DMS153 treated with DMSO at 0.1 percent for 48 hours (cell line): ENCODE data around the gene GABRR1.
A peak's percentile ranks its signal among the peaks of the same experiment; 100 is the strongest.
"Not testable (repeated sequence)": the region's sequence is repeated elsewhere in the genome, so short reads cannot be mapped to it uniquely, and the experiment has no call there.

Experiments used
- DNase-seq: peaks from one replicate; lab custom pipeline; 2025; ENCODE audit not compliant: unreplicated experiment; lab: John Stamatoyannopoulos, UW

Gene GABRR1

DNA sequence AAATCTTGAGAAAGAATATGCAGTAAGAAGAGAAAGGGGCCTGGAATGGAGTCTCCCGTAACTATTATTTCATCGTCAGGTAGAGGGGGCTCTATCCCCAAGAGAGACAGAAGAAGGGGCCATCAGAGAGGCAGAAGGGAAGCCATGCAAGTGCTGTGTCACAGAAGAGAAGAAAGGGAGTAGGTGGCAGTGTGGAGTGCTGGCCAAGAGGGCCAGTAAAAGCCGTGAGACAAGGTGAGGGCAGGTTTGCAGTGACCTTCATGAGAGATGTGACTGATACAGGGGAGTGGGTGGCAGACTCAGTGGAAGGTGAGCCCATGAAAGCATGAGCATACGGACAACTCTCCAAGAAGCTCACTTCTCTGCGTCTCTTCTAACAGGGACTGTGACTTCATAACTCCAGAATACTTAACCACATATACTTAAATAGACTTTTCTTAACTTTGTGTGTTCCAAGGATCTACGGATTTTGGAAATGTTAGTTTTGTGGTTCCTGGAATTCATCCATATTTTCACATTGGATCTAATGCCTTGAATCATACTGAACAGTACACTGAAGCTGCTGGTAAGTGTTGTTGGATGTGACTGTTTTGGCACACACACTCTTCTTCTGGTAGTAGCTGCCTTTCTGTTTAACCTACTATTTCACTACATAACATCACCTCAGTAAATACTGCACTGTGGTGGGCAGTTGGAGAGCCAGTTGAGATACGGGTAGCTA lies 55.7 kb downstream of the GABRR1 start:
- DNase-seq, result no peak

- DNase-seq, result no peak
These were observed 56.6 kb downstream of the GABRR1 start for GRCh38 chr6:89160331-89161092.

- no peak for DNase-seq
These were observed 63.0 kb downstream of the GABRR1 start for GRCh38 chr6:89154131-89154530.

- no peak for DNase-seq
These were observed 69.0 kb downstream of the GABRR1 start for GRCh38 chr6:89148016-89148750.

- peak; percentile 49 for DNase-seq
These were observed 70.1 kb downstream of the GABRR1 start for GRCh38 chr6:89146718-89147700.

GRCh38 chr6:89145956-89146717 lies 71.0 kb downstream of the GABRR1 start, which contains the start of gene PM20D2:
Gene PM20D2, plus strand, starts transcription at chr6:89146055. Its CDS starts 90 bp downstream, at chr6:89146145.
- peak; percentile 60 for DNase-seq

- DNase-seq, result peak; percentile 60
These were observed 71.8 kb downstream of the GABRR1 start for GRCh38 chr6:89145091-89145955.

DNA sequence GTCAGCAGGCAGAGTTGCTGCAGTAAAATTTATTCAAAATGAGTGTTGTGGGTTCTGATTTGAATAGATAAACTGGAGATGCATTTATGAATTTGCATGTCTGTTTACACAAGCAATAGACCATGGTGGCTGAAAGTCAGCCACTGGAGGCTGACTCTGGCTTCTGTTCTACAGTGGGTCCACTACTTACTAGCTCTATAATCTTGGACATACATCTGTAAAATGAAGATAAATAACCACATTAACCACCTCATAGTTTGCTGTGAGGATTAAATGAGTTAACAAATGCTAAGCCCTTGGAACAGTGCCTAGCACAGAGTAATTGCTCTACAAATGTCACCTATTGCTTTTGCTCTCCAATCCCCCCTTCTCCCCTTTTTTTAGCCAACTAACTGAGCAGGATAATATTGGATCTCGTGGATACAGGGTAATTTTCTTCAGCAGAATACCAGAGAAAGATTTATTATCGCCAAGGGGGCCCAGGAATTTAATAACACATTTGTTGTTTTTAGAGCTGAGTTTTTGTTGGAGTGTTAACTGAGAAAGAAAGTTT lies 72.7 kb downstream of the GABRR1 start:
- no peak for DNase-seq

GRCh38 chr6:89140347-89141156 lies 76.6 kb downstream of the GABRR1 start:
- DNase-seq, result no peak

GRCh38 chr6:89139509-89140346 lies 77.4 kb downstream of the GABRR1 start:
- DNase-seq, result no peak

DNA sequence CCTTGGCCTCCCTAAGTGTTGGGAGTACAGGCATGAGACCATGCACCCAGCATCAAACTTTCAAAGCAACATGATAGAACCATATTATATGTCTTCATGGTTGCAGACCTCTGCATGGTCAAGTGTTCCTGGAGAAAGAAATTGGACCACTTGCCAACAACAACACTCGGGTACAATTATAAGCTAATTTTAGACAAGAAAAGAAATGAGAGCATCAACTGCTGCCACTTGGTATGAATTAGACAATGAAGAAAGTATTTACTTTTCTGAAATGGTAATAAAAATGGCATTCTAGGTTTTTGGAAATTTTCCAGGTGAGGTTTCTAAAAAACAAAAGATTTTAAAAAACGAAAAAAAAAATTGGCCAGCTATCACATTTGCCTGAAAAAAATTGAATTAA lies 79.0 kb downstream of the GABRR1 start:
- DNase-seq, result no peak

GRCh38 chr6:89134723-89135122 lies 82.4 kb downstream of the GABRR1 start:
- DNase-seq, result no peak

DNA sequence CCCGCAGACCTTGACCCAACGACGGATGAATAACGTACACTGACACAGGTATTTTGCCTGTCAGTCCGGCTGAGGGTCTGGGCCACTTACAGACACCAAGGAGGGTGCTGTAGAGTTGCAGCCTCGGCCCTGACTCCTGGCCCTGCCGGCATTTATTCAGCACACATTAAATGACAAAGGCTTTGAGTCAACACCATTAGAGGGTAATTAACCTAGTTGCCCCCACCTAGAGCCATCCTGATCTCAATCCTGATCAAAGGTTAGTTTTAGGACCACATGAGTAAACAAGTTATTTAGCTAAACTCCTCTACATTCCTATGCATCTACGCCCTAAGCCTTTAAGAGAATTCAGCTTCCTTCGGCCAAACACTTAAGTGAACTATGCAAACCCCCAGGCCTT lies 83.2 kb downstream of the GABRR1 start:
- no peak for DNase-seq

DNA sequence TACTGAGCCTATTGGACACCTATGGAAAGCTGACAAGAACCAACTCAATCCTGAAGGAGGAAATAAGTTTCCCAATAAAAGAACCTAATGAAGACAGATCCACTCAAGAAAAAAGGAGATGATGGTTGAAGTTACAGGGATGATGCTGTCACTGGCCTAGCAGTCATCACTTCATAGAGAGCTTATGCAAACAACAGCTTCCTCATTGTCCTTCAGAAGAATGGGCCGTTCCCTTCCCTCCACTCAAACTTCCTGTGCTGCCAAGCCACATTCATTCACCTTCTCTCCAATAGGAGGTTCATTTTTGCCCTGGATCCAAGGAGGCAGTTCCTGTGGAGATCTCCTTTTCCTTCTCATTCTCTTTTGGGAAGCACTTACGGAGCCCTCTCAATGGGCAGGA lies 85.1 kb downstream of the GABRR1 start:
- DNase-seq, result no peak

DNA sequence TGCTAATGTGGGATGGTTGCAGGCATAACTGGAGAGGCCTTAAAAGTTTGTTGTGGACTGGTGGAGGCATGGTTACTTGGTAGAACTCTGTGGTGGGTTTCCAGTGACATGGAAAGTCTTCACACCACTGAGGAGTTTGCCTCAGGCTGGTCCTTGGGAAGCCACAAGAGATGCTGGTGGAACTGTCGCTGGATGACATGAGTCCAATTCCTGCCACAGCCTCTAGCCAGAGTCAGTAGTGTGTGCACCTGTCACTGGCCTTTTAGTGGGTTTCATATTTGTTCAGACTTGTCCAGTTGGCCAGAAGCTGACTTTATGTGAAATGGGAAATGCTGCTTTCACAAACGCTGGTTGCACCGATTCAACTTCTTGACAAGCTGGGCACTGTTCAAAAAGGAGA lies 85.6 kb downstream of the GABRR1 start:
- DNase-seq, result no peak

DNA sequence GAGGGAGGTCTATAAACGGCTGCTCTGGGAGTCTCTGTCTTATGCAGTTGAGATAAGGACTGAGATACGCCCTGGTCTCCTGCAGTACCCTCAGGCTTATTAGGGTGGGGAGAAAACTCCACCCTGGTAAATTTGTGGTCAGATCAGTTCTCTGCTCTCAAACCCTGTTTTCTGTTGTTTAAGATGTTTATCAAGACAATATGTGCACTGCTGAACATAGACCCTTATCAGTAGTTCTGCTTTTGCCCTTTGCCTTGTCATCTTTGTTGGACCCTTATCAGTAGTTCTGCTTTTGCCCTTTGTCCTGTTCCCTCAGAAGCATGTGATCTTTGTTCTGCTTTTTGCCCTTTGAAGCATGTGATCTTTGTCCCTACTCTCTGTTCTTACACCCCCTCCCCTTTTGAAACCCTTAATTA lies 88.9 kb downstream of the GABRR1 start:
- not testable (repeated sequence) for DNase-seq
